ENCODE results near the gene DCUN1D2. TPM values are rescaled to one million over a fixed set of nuclear protein-coding genes. Genes with fewer than 3 reads are reported as not detected.
A peak's percentile ranks its signal among the peaks of the same experiment; 100 is the strongest.

The DCUN1D2 gene
- polyA plus RNA-seq, 3 donors: 3.1 to 16.7 (median 6.1) TPM

DNA sequence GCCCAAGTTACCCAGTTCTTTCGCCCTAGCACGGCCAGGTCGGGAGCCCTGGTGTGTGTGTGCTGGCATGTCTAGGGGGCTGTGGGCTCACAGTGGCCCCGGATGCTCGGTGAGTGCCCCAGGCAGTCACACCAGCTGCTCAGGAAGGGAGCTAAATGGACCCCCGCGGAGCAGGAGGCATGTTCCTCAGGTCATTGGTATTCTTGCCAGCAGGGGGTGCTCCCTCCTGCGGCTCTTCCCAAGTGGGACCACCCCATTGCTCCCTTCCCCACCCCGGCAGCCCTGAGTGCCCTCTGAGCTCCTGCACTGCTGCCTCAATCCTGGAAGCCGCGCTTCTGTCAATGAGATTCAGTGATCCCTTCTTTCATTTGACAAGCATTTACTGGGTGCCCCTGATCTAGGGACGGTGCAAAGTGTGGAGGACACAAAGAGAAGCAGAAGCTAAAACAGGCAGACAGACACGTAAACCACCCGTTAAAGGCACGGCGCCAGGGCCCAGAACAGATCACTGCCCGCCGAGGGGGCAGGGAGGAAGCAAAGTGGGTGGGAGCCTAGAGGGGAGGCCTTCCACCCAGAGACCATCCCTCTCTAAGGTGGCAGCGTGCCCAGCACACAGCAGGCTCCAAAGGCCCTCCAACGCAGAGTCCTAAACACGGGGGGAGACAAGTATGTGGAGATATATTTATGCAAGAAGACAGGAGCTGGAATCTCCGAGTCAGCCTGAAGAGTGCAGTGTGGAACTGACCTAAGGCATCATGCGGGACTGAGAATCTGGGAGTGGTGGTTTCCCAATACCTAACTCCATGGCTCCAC lies 32.1 kb downstream of the DCUN1D2 start:
- no peaks in the 10 kb centered on the region for H3K4me1 ChIP-seq (ENCODE audit: control insufficient read depth in 1 of 2, insufficient read depth in 2 of 2, low read length in 2 of 2)
- DNase-seq: no peak
- no peaks in the 10 kb centered on the region for H3K27me3 ChIP-seq (ENCODE audit: control insufficient read depth in 2 of 2, insufficient read depth in 2 of 2, low read length in 2 of 2)
- H4K20me1 ChIP-seq (ENCODE audit: insufficient read depth, low read length): no peaks in the 10 kb centered on the region
- intact Hi-C loops (cut with micrococcal nuclease): no loop called here
- Mint-ChIP-seq H3K27ac (peak overlapping the region in 1 of 7 donors; percentile 60), H3K9me3 (peaks cover 0 to 2% (median 0%) of the 10 kb centered on the region in 7 donors), H3K4me1 (no peaks in the 10 kb centered on the region), H3K4me3 (no peak overlapping the region), H3K36me3 (peaks cover 73 to 84% of the 10 kb centered on the region in 2 donors), H3K27me3 (ENCODE audit: low read depth in 3 of 3) (peaks cover 0 to 3% (median 0%) of the 10 kb centered on the region in 3 donors)
- no peaks in the 10 kb centered on the region for H3K9me3 ChIP-seq (replicated peaks in 1 of 2; ENCODE audit: control insufficient read depth in 1 of 2, insufficient read depth in 1 of 2, low read length in 2 of 2)
- no peaks in the 10 kb centered on the region for H3K79me2 ChIP-seq (ENCODE audit: insufficient read depth, low read length)
- no peak overlapping the region for H3K4me2 ChIP-seq (replicated peaks; ENCODE audit: extremely low read depth, low read length, poor library complexity, severe bottlenecking)
- peaks cover 65 to 85% of the 10 kb centered on the region in 2 donors for H3K36me3 ChIP-seq (replicated peaks in 1 of 2; ENCODE audit: control insufficient read depth in 1 of 2, insufficient read depth in 2 of 2, low read length in 2 of 2)
- H3K4me3 ChIP-seq (replicated peaks in 1 of 3; ENCODE audit: low read depth in 2 of 3, low read length in 3 of 3): no peak overlapping the region
- no peak overlapping the region for H3K9ac ChIP-seq (ENCODE audit: insufficient read depth, low read length, poor library complexity, severe bottlenecking)
- WGBS (ENCODE audit: insufficient coverage): 87% methylated on average over 11 of the region's 23 CpGs
- peak; percentile 44 for TF ChIP-seq CTCF (IDR thresholded peaks at IDR 0.05)
- H2AFZ ChIP-seq (ENCODE audit: insufficient read depth, low read depth, low read length, poor library complexity, severe bottlenecking): no peak overlapping the region
- peak overlapping the region in 1 of 2 donors; percentile 14 for H3K27ac ChIP-seq (ENCODE audit: low read depth in 1 of 2, low read length in 2 of 2)

DNA sequence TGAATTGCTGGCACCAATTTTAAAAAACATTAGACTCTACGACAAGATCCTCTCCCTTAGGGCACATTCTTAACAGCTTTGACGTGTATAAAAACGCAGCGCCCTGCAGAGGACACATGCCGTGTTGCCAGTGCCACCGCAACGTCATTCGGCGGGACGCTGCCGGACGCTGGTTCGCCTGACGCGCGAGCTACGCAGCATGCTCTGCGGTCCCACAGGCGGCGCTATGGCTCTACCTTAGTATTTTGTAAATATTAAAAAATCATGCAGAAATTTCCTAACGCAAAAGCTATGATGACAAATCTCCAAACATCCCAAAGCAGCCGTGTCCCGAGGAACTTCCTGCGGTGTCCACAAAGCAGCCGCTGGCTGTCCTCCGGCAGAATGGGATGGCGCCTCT lies 33.0 kb downstream of the DCUN1D2 start:
- H3K9me3 ChIP-seq (replicated peaks in 1 of 2; ENCODE audit: control insufficient read depth in 1 of 2, insufficient read depth in 1 of 2, low read length in 2 of 2): no peaks in the 10 kb centered on the region
- intact Hi-C loops (cut with micrococcal nuclease): no loop called here
- H3K4me3 ChIP-seq (replicated peaks in 1 of 3; ENCODE audit: low read depth in 2 of 3, low read length in 3 of 3): no peak overlapping the region
- 92% methylated on average over 13 of the region's 27 CpGs for WGBS (ENCODE audit: insufficient coverage)
- no peak for TF ChIP-seq CTCF (IDR thresholded peaks at IDR 0.05)
- H3K27me3 Mint-ChIP-seq (ENCODE audit: low read depth in 3 of 3): peaks cover 0 to 3% (median 0%) of the 10 kb centered on the region in 3 donors
- no peak for DNase-seq
- peaks cover 70 to 88% of the 10 kb centered on the region in 2 donors for H3K36me3 Mint-ChIP-seq
- peaks cover 65 to 91% of the 10 kb centered on the region in 2 donors for H3K36me3 ChIP-seq (replicated peaks in 1 of 2; ENCODE audit: control insufficient read depth in 1 of 2, insufficient read depth in 2 of 2, low read length in 2 of 2)
- no peaks in the 10 kb centered on the region for H3K79me2 ChIP-seq (ENCODE audit: insufficient read depth, low read length)
- H3K4me1 Mint-ChIP-seq: no peaks in the 10 kb centered on the region
- H3K4me1 ChIP-seq (ENCODE audit: control insufficient read depth in 1 of 2, insufficient read depth in 2 of 2, low read length in 2 of 2): no peaks in the 10 kb centered on the region
- no peak overlapping the region for H3K27ac ChIP-seq (ENCODE audit: low read depth in 1 of 2, low read length in 2 of 2)
- no peak overlapping the region for H3K27ac Mint-ChIP-seq
- no peak overlapping the region for H2AFZ ChIP-seq (ENCODE audit: insufficient read depth, low read depth, low read length, poor library complexity, severe bottlenecking)
- H3K4me3 Mint-ChIP-seq: no peak overlapping the region
- no peaks in the 10 kb centered on the region for H3K27me3 ChIP-seq (ENCODE audit: control insufficient read depth in 2 of 2, insufficient read depth in 2 of 2, low read length in 2 of 2)
- no peaks in the 10 kb centered on the region for H4K20me1 ChIP-seq (ENCODE audit: insufficient read depth, low read length)
- H3K4me2 ChIP-seq (replicated peaks; ENCODE audit: extremely low read depth, low read length, poor library complexity, severe bottlenecking): no peak overlapping the region
- H3K9ac ChIP-seq (ENCODE audit: insufficient read depth, low read length, poor library complexity, severe bottlenecking): no peak overlapping the region
- H3K9me3 Mint-ChIP-seq: peaks cover 0 to 2% (median 0%) of the 10 kb centered on the region in 7 donors
